ENCODE results near the gene GAA.
"Not testable (repeated sequence)": the region's sequence is repeated elsewhere in the genome, so short reads cannot be mapped to it uniquely, and the experiment has no call there.

The GAA gene

DNA sequence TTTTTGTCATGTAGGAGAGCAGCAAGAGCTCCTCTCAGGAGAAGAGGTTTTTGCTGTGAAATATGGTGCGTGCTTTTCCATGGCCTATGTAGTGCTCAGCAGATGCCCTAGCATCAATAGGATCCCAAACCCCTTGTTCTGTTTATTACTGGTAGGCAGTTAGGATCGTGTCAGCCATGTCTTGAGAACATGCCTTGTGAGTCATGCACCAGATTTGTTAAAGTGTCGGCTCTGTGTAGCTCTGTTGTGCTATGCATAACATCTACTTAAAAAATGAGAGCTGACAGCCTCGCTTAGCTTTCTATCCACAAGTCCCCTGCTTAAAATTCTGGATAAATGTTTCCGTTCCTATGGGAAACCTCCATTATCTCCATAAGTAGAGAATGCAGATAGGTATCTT, 50.0 kb downstream of the GAA start:
- no peak for DNase-seq

DNA sequence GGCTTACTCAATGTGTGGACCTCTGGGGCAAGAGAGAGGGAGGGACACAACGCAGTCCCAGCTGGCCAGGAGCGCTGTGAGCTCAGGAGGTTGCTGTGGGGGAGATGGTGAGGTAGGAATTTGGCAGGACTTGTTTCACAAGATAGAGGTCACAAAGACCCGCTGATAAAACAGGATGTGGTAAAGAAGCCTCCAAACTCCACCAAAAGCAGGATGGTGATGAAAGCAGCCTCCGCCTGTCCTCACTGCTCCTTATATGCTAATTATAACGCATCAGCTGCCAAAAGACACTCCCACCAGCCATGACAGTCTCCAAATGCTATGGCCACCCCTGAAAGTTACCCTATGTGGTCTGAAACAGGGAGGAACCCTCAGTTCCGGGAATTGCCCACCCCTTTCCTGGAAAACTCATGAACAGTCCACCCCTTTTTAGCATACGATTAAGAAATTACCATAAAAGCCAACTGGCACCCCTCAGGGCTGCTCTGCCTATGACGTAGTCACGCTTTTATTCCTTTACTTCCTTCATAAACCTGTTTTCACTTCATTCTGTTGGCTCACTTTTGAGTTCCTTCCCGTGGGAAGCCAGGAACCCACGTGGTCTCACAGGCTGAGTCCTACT, 50.8 kb downstream of the GAA start:
- peak in 1 of 2 experiments; percentile 29 for DNase-seq

- DNase-seq: no peak
Observed at GRCh38 chr17:80153004-80153403, 51.6 kb downstream of the GAA start.

GRCh38 chr17:80154166-80154565, 52.8 kb downstream of the GAA start:
- no peak for DNase-seq

DNA sequence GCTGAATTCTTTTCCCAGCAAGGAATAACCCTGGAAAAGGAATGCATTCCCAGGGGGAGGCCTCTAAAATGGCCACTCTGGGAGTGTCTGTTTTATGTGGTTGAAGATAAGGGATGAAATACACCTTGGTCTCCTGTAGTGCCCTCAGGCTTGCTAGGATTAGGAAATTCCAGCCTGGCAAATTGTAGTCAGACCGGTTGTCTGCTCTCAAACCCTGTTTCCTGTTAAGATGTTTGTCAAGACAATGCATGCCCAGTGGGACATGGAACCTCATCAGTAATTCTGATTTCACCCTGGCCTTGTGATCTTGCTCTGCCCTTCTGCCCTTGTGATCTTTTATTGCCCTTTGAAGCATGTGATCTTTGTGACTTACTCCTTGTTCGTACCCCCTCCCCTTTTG, 54.2 kb downstream of the GAA start:
- DNase-seq: not testable (repeated sequence)

DNA sequence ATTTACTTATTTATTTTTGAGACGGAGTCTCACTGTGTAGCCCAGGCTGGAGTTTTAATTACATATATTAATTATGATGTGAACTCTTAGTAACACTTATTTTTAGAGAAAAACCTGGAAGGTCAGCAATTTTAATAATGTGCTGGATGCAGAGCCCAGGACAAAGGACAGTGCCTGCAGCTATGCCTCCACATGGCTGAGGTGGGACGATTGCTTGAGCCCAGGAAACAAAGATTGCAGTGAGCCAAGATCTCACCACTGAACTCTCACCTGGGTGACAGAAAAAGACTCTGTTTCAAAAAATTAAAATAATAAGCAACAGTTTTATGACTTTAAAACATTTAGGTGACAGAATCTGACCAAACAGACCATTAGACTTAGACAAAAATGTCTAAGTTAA, 57.5 kb downstream of the GAA start:
- DNase-seq: no peak

DNA sequence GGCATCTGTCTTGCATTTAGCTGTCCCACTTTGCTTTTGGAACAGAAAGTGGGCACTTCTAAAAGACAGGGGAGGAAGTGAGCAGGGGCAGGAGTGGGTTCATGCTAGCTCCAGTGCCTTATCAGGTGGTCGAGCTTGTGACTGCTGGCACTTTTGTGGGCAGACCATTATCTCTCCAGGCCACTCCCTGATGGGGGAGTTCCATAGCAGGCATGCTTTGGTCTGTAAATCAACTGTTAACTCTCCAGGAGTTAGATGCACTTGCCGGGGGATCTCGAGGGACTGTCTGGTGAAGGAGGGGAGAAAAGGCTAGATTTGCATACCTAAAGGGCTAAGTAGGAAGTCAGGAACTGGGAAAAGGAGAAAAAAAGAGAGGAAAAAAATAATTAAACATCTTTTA, 59.2 kb downstream of the GAA start:
- DNase-seq: no peak

GRCh38 chr17:80163336-80163735, 62.0 kb downstream of the GAA start:
- DNase-seq: no peak

DNA sequence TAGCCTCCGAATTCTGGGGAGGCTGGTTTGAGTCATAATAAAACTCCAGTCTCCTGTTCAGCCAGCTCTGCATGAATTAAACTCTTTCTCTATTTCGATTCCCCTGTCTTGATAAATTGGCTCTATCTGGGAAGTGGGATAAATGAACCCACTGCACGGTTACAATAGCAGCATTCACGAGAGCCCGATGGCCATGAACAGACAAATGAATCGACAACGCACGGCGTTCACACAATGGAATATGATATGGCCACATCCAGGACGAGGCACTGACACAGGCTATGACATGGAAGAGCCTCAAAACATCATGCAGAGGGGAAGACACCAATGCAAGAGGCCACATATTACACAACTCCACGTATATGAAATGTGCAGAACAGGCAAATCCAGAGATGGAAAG, 62.8 kb downstream of the GAA start:
- DNase-seq: no peak

- no peak for DNase-seq
Observed at GRCh38 chr17:80166446-80166845, 65.1 kb downstream of the GAA start.

- no peak for DNase-seq
Observed at GRCh38 chr17:80168371-80168770, 67.0 kb downstream of the GAA start.

- no peak for DNase-seq
Observed at GRCh38 chr17:80169107-80169506, 67.7 kb downstream of the GAA start.

Data from activated T-cell treated with anti-CD3 and anti-CD28 coated beads, Interleukin-2, amount 50 U/mL, for 48 hours (primary cell).